Tibial nerve (tissue), 4 donors: ENCODE data around the gene CFD.

ENCODE experiments used
- EP300 ChIP-seq, 2 donors: sonication (generic); formaldehyde crosslinking; IDR thresholded peaks; one replicate each; pipeline ENCODE4 v1.6.1; 2017; ENCODE audit warnings: antibody characterized with exemption in 2 of 2, mild to moderate bottlenecking in 1 of 2
- TF ChIP-seq, protein P1 (sequence below), 5 experiments: fragments of 200-600 bp in 3 of 5; fragments of 450-650 bp in 2 of 5; sonication (generic) in 3 of 5; IDR thresholded peaks; one replicate each; pipeline ENCODE4 v1.5.1; 2016 to 2019; ENCODE audit warnings: antibody characterized with exemption in 5 of 5, mild to moderate bottlenecking in 3 of 5, moderate library complexity in 2 of 5

DNA sequence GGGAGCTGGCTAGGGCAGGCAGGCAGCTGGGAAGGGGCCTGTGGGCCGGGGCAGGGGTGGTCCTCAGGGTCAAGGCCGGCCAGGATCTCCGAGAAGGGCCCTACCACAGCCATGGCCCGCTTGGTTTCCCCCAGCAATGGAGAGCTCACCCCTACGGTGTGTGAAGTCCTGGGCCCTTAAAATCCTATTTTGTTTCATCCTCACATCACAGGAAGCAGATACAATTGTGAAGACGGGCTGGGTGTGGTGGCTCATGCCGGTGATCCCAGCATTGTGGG is 42.6 kb downstream of the CFD start:
- TF ChIP-seq, protein P1, sequence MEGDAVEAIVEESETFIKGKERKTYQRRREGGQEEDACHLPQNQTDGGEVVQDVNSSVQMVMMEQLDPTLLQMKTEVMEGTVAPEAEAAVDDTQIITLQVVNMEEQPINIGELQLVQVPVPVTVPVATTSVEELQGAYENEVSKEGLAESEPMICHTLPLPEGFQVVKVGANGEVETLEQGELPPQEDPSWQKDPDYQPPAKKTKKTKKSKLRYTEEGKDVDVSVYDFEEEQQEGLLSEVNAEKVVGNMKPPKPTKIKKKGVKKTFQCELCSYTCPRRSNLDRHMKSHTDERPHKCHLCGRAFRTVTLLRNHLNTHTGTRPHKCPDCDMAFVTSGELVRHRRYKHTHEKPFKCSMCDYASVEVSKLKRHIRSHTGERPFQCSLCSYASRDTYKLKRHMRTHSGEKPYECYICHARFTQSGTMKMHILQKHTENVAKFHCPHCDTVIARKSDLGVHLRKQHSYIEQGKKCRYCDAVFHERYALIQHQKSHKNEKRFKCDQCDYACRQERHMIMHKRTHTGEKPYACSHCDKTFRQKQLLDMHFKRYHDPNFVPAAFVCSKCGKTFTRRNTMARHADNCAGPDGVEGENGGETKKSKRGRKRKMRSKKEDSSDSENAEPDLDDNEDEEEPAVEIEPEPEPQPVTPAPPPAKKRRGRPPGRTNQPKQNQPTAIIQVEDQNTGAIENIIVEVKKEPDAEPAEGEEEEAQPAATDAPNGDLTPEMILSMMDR (IDR thresholded peaks at IDR 0.05): no peak
- TF ChIP-seq EP300 (IDR thresholded peaks at IDR 0.05): no peak
